ENCODE data around the gene MT1G. TPM values are rescaled to one million over a fixed set of nuclear protein-coding genes. Genes with fewer than 3 reads are reported as not detected.

MT1G gene
- total and polyA plus RNA-seq, 2 experiments from 2014 or later = 184 to 1,014 TPM

DNA sequence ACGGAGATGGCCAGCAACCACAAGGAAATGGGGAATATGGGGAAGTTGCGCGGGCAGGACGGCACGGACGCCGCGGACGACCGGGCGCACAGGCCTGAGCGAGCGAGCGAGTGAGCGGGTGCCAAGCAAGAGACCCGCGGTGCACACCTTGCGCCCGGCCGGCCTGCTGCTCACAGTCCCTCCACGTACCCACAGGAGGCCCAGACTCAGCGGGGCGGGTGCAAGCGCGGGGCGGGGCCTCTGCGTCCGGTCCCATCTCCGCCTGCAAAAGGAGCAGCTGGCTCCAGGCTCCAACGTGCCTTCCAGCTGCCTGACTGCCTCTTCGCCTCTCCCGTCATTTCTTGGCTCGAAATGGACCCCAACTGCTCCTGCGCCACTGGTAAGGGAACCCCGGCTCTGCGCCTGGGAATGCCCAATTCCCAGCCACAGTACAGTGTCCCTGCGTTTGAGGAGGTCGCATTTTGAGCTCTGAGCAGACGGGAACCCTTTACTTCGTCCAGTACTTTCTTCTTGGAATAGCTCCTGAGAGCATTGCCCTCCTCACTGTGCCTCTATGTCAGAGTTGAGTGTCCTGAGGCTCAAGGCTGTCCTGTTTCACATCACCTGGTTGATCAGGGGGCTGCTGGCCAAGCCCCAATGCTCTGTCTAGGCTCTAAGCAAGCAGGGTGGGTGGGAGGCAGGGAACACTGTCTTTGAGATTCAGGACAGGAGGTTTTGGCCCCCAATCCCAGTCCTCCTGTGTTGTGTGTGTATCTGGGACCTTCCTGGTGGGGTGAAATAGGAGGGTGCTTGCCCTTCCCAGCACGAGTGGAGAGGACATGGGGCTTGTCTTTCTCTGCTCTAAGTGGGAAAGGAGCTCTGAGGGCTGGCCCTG is 50.4 kb downstream of the MT1G start:
- Histone ChIP-seq H3K4me1 (ENCODE audit: insufficient read depth) (peaks cover 50% of the 10 kb centered on the region), H3K4me3 (peak overlapping the region; percentile 73), H3F3A (replicated peaks; ENCODE audit: low read depth) (0 out of 2 replicates have a peak, but pooled peaks cover 3% of the 10 kb centered on the region), H3K9me2 (ENCODE audit: insufficient read depth) (no peaks in the 10 kb centered on the region), H3K79me2 (replicated peaks; ENCODE audit: insufficient read depth) (no peaks in the 10 kb centered on the region), H3K36me3 (ENCODE audit: insufficient read depth) (no peaks in the 10 kb centered on the region), H3K4me2 (peak overlapping the region; percentile 92), H2AFZ (peak overlapping the region; percentile 96), H3K27ac (ENCODE audit: low read depth) (no peak overlapping the region), H4K20me1 (replicated peaks; ENCODE audit: insufficient read depth) (0 out of 2 replicates have a peak, but pooled peaks cover 9% of the 10 kb centered on the region), H3K27me3 (ENCODE audit: insufficient read depth) (peaks cover 99% of the 10 kb centered on the region)
- Mint-ChIP-seq H3K36me3 (ENCODE audit: low read depth) (no peaks in the 10 kb centered on the region), H3K4me3 (peak overlapping the region; percentile 83), H3K9me3 (peaks cover 3% of the 10 kb centered on the region; the same call in 1 of the 3 replicates), H3K4me1 (peaks cover 42% of the 10 kb centered on the region), H3K27ac (no peak overlapping the region), H3K27me3 (ENCODE audit: insufficient read depth, low read depth, poor library complexity) (peaks cover 76% of the 10 kb centered on the region)
- TF ChIP-seq ZNF331 (CRISPR knock-in tag; IDR thresholded peaks at IDR 0.05; ENCODE audit: low read depth) (no peak), JUNB (IDR thresholded peaks at IDR 0.05; ENCODE audit: unreplicated experiment) (no peak), STAT1 (IDR thresholded peaks at IDR 0.05; ENCODE audit: unreplicated experiment) (no peak), EZH2phosphoT487 (IDR thresholded peaks at IDR 0.05; ENCODE audit: unreplicated experiment) (peak; percentile 48), NANOG (IDR thresholded peaks at IDR 0.05; ENCODE audit: borderline replicate concordance) (no peak), CREB1 (CRISPR knock-in tag; IDR thresholded peaks at IDR 0.05; ENCODE audit: low read depth) (no peak), POLR2AphosphoS5 (IDR thresholded peaks at IDR 0.05; ENCODE audit: low read depth) (no peak), EZH2 (IDR thresholded peaks at IDR 0.05; ENCODE audit: low read depth, unreplicated experiment) (peak; percentile 67), ZNF114 (CRISPR knock-in tag; IDR thresholded peaks at IDR 0.05) (no peak)
- TF ChIP-seq, protein P1, sequence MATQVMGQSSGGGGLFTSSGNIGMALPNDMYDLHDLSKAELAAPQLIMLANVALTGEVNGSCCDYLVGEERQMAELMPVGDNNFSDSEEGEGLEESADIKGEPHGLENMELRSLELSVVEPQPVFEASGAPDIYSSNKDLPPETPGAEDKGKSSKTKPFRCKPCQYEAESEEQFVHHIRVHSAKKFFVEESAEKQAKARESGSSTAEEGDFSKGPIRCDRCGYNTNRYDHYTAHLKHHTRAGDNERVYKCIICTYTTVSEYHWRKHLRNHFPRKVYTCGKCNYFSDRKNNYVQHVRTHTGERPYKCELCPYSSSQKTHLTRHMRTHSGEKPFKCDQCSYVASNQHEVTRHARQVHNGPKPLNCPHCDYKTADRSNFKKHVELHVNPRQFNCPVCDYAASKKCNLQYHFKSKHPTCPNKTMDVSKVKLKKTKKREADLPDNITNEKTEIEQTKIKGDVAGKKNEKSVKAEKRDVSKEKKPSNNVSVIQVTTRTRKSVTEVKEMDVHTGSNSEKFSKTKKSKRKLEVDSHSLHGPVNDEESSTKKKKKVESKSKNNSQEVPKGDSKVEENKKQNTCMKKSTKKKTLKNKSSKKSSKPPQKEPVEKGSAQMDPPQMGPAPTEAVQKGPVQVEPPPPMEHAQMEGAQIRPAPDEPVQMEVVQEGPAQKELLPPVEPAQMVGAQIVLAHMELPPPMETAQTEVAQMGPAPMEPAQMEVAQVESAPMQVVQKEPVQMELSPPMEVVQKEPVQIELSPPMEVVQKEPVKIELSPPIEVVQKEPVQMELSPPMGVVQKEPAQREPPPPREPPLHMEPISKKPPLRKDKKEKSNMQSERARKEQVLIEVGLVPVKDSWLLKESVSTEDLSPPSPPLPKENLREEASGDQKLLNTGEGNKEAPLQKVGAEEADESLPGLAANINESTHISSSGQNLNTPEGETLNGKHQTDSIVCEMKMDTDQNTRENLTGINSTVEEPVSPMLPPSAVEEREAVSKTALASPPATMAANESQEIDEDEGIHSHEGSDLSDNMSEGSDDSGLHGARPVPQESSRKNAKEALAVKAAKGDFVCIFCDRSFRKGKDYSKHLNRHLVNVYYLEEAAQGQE (IDR thresholded peaks at IDR 0.05; ENCODE audit: unreplicated experiment) = no peak
- TF ChIP-seq, protein P2, sequence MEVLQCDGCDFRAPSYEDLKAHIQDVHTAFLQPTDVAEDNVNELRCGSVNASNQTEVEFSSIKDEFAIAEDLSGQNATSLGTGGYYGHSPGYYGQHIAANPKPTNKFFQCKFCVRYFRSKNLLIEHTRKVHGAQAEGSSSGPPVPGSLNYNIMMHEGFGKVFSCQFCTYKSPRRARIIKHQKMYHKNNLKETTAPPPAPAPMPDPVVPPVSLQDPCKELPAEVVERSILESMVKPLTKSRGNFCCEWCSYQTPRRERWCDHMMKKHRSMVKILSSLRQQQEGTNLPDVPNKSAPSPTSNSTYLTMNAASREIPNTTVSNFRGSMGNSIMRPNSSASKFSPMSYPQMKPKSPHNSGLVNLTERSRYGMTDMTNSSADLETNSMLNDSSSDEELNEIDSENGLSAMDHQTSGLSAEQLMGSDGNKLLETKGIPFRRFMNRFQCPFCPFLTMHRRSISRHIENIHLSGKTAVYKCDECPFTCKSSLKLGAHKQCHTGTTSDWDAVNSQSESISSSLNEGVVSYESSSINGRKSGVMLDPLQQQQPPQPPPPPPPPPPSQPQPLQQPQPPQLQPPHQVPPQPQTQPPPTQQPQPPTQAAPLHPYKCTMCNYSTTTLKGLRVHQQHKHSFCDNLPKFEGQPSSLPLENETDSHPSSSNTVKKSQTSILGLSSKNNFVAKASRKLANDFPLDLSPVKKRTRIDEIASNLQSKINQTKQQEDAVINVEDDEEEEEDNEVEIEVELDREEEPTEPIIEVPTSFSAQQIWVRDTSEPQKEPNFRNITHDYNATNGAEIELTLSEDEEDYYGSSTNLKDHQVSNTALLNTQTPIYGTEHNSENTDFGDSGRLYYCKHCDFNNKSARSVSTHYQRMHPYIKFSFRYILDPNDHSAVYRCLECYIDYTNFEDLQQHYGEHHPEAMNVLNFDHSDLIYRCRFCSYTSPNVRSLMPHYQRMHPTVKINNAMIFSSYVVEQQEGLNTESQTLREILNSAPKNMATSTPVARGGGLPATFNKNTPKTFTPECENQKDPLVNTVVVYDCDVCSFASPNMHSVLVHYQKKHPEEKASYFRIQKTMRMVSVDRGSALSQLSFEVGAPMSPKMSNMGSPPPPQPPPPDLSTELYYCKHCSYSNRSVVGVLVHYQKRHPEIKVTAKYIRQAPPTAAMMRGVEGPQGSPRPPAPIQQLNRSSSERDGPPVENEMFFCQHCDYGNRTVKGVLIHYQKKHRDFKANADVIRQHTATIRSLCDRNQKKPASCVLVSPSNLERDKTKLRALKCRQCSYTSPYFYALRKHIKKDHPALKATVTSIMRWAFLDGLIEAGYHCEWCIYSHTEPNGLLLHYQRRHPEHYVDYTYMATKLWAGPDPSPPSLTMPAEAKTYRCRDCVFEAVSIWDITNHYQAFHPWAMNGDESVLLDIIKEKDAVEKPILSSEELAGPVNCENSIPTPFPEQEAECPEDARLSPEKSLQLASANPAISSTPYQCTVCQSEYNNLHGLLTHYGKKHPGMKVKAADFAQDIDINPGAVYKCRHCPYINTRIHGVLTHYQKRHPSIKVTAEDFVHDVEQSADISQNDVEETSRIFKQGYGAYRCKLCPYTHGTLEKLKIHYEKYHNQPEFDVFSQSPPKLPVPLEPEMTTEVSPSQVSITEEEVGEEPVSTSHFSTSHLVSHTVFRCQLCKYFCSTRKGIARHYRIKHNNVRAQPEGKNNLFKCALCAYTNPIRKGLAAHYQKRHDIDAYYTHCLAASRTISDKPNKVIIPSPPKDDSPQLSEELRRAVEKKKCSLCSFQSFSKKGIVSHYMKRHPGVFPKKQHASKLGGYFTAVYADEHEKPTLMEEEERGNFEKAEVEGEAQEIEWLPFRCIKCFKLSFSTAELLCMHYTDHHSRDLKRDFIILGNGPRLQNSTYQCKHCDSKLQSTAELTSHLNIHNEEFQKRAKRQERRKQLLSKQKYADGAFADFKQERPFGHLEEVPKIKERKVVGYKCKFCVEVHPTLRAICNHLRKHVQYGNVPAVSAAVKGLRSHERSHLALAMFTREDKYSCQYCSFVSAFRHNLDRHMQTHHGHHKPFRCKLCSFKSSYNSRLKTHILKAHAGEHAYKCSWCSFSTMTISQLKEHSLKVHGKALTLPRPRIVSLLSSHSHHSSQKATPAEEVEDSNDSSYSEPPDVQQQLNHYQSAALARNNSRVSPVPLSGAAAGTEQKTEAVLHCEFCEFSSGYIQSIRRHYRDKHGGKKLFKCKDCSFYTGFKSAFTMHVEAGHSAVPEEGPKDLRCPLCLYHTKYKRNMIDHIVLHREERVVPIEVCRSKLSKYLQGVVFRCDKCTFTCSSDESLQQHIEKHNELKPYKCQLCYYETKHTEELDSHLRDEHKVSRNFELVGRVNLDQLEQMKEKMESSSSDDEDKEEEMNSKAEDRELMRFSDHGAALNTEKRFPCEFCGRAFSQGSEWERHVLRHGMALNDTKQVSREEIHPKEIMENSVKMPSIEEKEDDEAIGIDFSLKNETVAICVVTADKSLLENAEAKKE (CRISPR knock-in tag; IDR thresholded peaks at IDR 0.05) = no peak
- TF ChIP-seq, protein P3, sequence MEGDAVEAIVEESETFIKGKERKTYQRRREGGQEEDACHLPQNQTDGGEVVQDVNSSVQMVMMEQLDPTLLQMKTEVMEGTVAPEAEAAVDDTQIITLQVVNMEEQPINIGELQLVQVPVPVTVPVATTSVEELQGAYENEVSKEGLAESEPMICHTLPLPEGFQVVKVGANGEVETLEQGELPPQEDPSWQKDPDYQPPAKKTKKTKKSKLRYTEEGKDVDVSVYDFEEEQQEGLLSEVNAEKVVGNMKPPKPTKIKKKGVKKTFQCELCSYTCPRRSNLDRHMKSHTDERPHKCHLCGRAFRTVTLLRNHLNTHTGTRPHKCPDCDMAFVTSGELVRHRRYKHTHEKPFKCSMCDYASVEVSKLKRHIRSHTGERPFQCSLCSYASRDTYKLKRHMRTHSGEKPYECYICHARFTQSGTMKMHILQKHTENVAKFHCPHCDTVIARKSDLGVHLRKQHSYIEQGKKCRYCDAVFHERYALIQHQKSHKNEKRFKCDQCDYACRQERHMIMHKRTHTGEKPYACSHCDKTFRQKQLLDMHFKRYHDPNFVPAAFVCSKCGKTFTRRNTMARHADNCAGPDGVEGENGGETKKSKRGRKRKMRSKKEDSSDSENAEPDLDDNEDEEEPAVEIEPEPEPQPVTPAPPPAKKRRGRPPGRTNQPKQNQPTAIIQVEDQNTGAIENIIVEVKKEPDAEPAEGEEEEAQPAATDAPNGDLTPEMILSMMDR (conservative IDR thresholded peaks at IDR 0.05; ENCODE audit: low read depth in 2 of 2) = no peak
- TF ChIP-seq, protein P4, sequence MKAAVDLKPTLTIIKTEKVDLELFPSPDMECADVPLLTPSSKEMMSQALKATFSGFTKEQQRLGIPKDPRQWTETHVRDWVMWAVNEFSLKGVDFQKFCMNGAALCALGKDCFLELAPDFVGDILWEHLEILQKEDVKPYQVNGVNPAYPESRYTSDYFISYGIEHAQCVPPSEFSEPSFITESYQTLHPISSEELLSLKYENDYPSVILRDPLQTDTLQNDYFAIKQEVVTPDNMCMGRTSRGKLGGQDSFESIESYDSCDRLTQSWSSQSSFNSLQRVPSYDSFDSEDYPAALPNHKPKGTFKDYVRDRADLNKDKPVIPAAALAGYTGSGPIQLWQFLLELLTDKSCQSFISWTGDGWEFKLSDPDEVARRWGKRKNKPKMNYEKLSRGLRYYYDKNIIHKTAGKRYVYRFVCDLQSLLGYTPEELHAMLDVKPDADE (IDR thresholded peaks at IDR 0.05) = no peak
- ATAC-seq (peak; percentile 73), DNase-seq (ENCODE audit: low spot score) (peak; percentile 70)

Data from GM23338 (cell line).